CMK (cell line): Measurements from ENCODE around the gene KLK10.
"Not testable (repeated sequence)": the region's sequence is repeated elsewhere in the genome, so short reads cannot be mapped to it uniquely, and the experiment has no call there.

Experiments used
- DNase-seq: peaks from one replicate; pipeline ENCODE4 v3.0.0-alpha.2; 2010; ENCODE audit warnings: low read depth

KLK10 gene

GRCh38 chr19:51001515-51001914, 18.0 kb downstream of the KLK10 start, which contains the start of gene KLK8:
KLK8 (minus strand) TSS chr19:51001604; CDS start chr19:51001167, 437 bp downstream.
- no peak for DNase-seq

DNA sequence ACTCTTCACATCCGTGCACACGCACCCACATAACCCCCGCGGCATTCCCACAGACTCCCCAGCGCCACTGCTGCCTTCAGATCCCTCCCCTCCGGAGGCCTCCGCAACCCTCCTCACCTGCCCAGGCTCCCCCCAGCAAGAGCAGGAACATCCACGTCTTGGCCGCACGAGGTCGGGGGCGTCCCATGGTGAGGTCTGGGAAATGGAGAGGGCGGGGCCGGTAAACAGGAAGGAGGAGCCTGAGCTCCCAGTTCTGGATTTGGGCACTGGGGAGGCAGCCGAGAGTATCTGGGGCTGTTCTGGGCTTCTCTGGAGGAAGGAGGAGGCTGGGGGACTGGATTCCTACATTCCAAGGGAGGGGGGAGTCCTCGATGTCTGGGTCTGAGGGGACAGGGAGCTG, 18.5 kb downstream of the KLK10 start:
- DNase-seq = no peak

DNA sequence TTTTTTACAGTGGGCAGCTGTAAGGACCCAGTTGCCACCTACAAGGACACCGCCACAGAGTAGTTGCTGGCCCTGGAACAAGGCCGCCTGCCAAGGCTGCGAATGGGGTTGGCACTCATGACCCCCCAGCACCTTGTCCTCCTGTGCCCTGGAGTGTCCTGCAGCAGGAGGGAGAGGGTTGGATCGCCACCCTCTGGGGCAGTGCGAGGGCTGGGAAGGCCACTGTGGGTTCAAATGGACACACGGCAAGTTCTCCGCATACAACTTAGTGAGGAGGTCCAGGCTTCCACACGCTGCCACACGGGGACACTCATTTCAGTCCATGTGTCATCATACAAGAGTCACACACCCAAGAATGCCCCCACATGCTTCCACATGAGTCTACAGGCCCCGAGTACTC, 19.1 kb downstream of the KLK10 start:
- no peak for DNase-seq

GRCh38 chr19:50998686-50999085, 20.8 kb downstream of the KLK10 start:
- no peak for DNase-seq

- DNase-seq = no peak
Measured at GRCh38 chr19:50998061-50998460, 21.4 kb downstream of the KLK10 start.

GRCh38 chr19:50994129-50994528, 25.4 kb downstream of the KLK10 start:
- peak; percentile 18 for DNase-seq

GRCh38 chr19:50992666-50993035, 26.9 kb downstream of the KLK10 start:
- no peak for DNase-seq

GRCh38 chr19:50984416-50984815, 35.1 kb downstream of the KLK10 start:
- DNase-seq = not testable (repeated sequence)

- no peak for DNase-seq
Measured at GRCh38 chr19:50983625-50984292, 35.8 kb downstream of the KLK10 start, which contains the start of gene KLK7. KLK7 (minus strand) TSS chr19:50983917; CDS start chr19:50982399, 1,518 bp downstream.

DNA sequence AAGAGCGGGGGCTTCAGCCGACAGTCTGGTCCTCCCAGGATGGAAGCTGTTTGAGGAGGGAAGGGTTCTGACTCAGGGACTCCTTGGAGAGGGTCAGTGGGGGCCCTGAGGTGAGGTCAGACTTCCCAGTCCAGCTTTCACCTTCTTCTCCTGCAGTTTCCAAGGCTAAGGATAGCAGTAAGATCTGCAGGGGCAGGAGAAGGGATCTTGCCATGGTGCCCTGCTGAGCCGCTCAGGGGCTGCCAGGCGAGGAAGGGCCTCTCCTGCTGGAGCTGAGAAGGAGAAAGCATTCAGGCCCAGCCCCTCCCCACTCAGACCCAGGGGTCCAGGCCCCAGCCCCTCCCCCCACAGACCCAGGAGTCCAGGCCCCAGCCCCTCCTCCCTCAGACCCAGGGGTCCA, 37.3 kb downstream of the KLK10 start:
- DNase-seq = no peak

DNA sequence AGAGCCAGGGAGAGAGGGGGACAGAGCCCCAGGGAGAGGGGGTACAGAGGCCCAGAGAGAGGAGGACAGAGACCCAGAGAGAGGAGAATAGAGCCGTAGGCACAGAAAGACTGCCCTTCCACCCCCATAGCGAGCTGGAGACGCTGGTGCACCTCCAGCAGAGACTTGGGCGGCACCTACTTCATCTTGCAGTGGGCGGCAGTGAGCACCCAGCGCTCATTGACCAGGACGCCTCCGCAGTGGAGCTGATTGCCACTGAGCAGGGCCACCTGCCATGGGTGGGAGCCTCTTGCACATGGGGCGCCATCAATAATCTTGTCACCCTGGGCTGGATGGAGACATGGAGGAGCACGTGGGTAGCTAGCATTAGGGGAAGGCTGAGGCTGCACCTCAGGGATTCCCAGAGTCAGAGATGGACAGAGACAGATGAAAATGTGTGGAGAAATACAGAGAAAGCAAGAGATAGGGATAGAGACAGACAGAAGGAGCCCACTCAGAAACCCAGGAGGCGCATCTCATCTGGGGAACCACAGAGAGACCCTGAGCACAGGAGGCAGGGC, 37.8 kb downstream of the KLK10 start:
- no peak for DNase-seq

DNA sequence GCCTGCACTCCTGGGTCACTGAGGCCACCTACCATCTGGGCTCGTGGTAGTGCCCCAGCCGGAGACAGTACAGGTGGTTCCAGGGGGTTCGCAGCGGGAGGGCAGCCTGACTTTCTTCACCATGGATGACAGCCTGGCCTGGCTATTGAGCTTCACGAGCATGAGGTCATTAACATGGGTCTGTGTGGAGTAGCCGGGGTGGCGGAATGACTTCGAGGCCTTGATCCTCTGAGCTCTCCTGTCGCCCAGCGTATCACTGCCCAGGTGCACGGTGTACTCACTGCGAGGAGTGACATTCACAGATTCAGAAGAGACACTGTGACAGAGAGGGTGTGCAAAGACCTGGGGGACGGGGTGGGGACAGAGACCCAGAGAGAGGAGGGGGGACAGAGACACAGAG, 39.3 kb downstream of the KLK10 start:
- no peak for DNase-seq

GRCh38 chr19:50979758-50980157, 39.8 kb downstream of the KLK10 start:
- DNase-seq = no peak

DNA sequence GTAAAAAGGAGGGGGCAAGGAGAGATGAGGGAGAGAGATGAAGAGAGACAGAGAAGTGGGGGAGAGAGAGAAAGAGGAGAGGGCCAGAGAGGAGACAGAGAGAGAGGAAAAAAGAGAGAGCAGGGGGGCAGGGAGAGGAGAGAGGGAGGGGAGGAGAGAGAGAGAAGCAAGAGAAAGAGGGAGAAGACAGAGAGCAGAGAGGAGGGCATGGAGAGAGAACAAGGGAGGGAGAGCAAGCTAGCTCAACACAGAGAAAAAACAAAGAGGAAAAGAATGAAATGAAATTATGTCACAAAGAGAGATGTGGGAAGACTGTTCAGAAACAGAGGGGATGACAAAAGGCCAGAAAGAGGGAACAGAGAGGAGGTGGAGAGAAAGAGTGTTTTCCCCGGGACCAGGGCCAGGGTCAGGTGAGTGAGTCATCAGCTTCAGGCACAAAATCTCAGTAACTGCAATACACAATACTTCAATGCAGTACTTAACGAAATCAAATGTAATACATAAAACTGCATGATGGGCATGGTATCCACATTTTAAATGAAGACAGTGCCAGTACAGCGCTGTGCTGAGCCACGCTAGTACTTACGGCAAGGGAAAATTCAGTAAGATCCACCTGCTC, 40.6 kb downstream of the KLK10 start:
- DNase-seq = no peak

GRCh38 chr19:50977626-50978025, 41.9 kb downstream of the KLK10 start:
- no peak for DNase-seq

- DNase-seq = no peak
Measured at GRCh38 chr19:50975766-50976165, 43.7 kb downstream of the KLK10 start.

DNA sequence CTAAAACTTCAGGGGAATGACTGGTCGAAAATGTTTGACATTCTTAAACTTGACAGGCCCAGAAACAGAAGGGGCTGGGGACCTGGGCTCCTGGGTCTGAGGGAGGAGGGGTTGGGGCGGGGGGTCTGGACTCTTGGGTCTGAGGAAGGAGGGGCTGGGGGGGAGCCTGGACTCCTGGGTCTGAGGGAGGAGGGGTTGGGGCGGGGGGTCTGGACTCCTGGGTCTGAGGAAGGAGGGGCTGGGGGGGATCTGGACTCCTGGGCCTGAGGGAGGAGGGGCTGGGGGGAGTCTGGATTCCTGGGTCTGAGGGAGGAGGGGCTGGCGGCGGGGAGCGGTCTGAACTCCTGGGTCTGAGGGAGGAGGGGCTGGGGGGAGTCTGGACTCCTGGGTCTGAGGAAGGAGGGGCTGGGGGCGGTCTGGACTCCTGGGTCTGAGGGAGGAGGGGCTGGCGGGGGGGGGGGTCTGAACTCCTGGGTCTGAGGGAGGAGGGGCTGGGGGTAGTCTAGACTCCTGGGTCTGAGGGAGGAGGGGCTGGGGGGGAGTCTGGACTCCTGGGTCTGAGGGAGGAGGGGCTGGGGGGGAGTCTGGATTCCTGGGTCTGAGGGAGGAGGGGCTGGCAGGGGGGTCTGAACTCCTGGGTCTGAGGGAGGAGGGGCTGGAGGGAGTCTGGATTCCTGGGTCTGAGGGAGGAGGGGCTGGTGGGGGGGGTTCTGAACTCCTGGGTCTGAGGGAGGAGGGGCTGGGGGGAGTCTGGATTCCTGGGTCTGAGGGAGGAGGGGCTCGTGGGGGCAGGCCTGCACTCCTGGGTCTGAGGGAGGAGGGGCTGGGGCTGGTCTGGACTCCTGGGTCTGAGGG, 44.6 kb downstream of the KLK10 start:
- no peak for DNase-seq

DNA sequence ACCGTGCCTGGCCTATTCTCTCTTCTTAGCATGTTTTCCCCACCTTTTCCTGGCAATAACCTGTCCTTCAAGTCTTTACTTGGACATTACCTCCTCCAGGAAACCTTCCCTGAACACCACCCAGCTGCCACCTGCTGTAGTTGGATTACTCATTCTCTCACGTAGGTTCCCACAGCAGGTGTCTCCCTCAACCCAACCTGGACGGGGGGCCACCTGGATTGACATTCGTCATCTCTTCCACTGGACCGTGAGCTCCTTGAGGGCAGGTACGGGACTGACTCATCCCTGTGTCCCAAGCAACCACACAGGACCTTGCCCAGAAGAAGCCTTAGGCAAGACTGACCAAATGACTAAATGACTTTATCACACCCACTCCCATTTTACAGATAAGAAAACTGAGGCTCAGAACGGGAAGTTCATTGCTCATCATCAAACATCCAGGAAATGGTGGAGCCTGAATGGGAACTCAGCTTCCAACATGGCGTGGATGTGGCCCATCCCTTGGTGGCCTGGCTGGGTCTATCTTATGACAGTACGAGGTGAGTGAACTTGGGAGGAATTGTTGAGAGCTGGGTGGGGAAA, 46.6 kb downstream of the KLK10 start:
- no peak for DNase-seq

DNA sequence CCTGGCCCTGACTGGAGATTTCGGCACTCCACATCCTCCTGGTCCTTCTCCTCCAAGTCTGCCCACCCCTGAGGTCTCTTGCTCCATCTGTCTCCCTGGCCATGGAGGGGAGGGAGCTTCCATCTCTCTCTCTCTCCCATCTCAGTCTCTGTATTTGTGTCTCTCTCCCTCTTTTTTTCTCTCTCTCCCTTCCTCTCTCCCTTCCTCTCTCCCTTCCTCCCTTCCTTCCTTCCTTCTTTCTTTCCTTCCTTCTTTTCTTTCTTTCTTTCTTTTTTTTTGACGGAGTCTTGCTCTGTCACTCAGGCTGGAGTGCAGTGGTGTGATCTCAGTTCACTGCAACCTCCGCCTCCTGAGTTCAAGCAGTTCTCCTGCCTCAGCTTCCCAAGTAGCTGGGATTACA, 49.7 kb downstream of the KLK10 start:
- not testable (repeated sequence) for DNase-seq

- DNase-seq = no peak
Measured at GRCh38 chr19:50969413-50969760, 50.1 kb downstream of the KLK10 start, which contains the start of gene KLK6. KLK6 (minus strand) TSS chr19:50969591; CDS start chr19:50968104, 1,487 bp downstream.

GRCh38 chr19:50968716-50969412, 50.6 kb downstream of the KLK10 start:
- DNase-seq = no peak
